GM23248 (cell line): ENCODE measurements around the gene CMSS1. TPM values are rescaled to one million over a fixed set of nuclear protein-coding genes. Genes with fewer than 3 reads are reported as not detected.

Experiments used
- DNase-seq: peaks from one replicate; pipeline ENCODE4 v3.0.0-alpha.2; 2015
- H2AFZ ChIP-seq: fragments of 200-600 bp; sonication (generic); 2 replicates; pipeline ENCODE4 v1.6.1; 2016; ENCODE audit warnings: antibody characterized with exemption
- H3F3A ChIP-seq: fragments of 200-600 bp; sonication (generic); 2 replicates; pipeline ENCODE4 v1.6.1; 2016; ENCODE audit warnings: mild to moderate bottlenecking, antibody characterized with exemption, mixed run types; ENCODE audit not compliant: insufficient read depth
- H3K27ac ChIP-seq: fragments of 200-600 bp; sonication (generic); 2 replicates; pipeline ENCODE4 v1.5.1; 2016; ENCODE audit warnings: mild to moderate bottlenecking
- H3K27me3 ChIP-seq: fragments of 200-600 bp; sonication (generic); replicated peaks from 2 replicates; pipeline ENCODE4 v1.6.1; 2016; ENCODE audit warnings: mild to moderate bottlenecking; ENCODE audit not compliant: insufficient read depth
- H3K36me3 ChIP-seq: fragments of 200-600 bp; sonication (generic); 2 replicates; pipeline ENCODE4 v1.6.1; 2016; ENCODE audit warnings: low read depth, mild to moderate bottlenecking
- H3K4me1 ChIP-seq: fragments of 200-600 bp; sonication (generic); 2 replicates; pipeline ENCODE4 v1.6.1; 2016; ENCODE audit warnings: mild to moderate bottlenecking; ENCODE audit not compliant: insufficient read depth
- H3K4me2 ChIP-seq: fragments of 200-600 bp; sonication (generic); one replicate; pipeline ENCODE4 v1.6.1; 2016; ENCODE audit warnings: mild to moderate bottlenecking; ENCODE audit not compliant: unreplicated experiment
- H3K4me3 ChIP-seq: fragments of 200-600 bp; sonication (generic); 2 replicates; pipeline ENCODE4 v1.5.1; 2016; ENCODE audit warnings: mild to moderate bottlenecking
- H3K79me2 ChIP-seq: fragments of 200-600 bp; sonication (generic); 2 replicates; pipeline ENCODE4 v1.6.1; 2016; ENCODE audit warnings: mild to moderate bottlenecking; ENCODE audit not compliant: insufficient read depth
- H3K9ac ChIP-seq: fragments of 200-600 bp; sonication (generic); 2 replicates; pipeline ENCODE4 v1.6.1; 2016; ENCODE audit warnings: mild to moderate bottlenecking
- H3K9me2 ChIP-seq: fragments of 200-600 bp; sonication (generic); 2 replicates; pipeline ENCODE4 v1.6.1; 2016; ENCODE audit warnings: mixed run types, mild to moderate bottlenecking, moderate library complexity; ENCODE audit not compliant: insufficient read depth
- H3K9me3 ChIP-seq: fragments of 200-600 bp; sonication (generic); one replicate; pipeline ENCODE4 v1.6.1; 2017; ENCODE audit warnings: low read depth
- H4K20me1 ChIP-seq: fragments of 200-600 bp; sonication (generic); 2 replicates; pipeline ENCODE4 v1.6.0; 2016; ENCODE audit not compliant: insufficient read depth
- EZH2 ChIP-seq: fragments of 200-600 bp; sonication (generic); IDR thresholded peaks from 2 replicates; pipeline ENCODE4 v1.6.1; 2018; ENCODE audit warnings: antibody characterized with exemption, mild to moderate bottlenecking; ENCODE audit not compliant: insufficient read depth, poor library complexity, severe bottlenecking
- EZH2phosphoT487 ChIP-seq: fragments of 200-600 bp; sonication (generic); IDR thresholded peaks from 2 replicates; pipeline ENCODE4 v1.6.1; 2018; ENCODE audit warnings: antibody characterized with exemption, moderate library complexity, mild to moderate bottlenecking, low read depth; ENCODE audit not compliant: insufficient read depth
- WGBS, 2 experiments: methylation state at CpG; one replicate each; pipeline ENCODE4 v1.1.6; 2015 to 2017; ENCODE audit warnings: low lambda C conversion rate in 2 of 2, low coverage in 1 of 2; ENCODE audit errors: missing lambda C conversion rate in 2 of 2; 5-methylcytosine and 5-hydroxymethylcytosine counted together
- in situ Hi-C: fragments of 300-500 bp; cut with MboI; formaldehyde crosslinking; loops from 2 replicates; pipeline ENCODE4 v1.15.0; 2020
- polyA plus RNA-seq: library from polyadenylated mRNA; unstranded; fragments of >200 nt; fragmentation: Nextera tagmentation; extraction: Ambion mirVana; gene quantifications from 2 replicates; pipeline ENCODE4 v1.2.1, GENCODE V29; 2016
- total RNA-seq: library from RNA; depleted of rRNA; stranded (reverse); fragments of >200 nt; shearing (Covaris generic); gene quantifications from 2 replicates; pipeline ENCODE4 v1.2.3, GENCODE V29; 2014

Gene CMSS1
- total and polyA plus RNA-seq, 2 experiments from 2014 or later, result 17.2 to 26.6 TPM

GRCh38 chr3:99891610-99892285 lies 74.1 kb downstream of the CMSS1 start:
- Histone ChIP-seq H3K9me2 (no peaks in the 10 kb centered on the region), H3K4me3 (no peak overlapping the region), H3K4me2 (no peak overlapping the region), H3K27me3 (no peaks in the 10 kb centered on the region), H3K9me3 (no peaks in the 10 kb centered on the region), H3K4me1 (peaks cover 23% of the 10 kb centered on the region), H3K79me2 (no peaks in the 10 kb centered on the region), H3K27ac (no peak overlapping the region), H3K9ac (no peak overlapping the region), H4K20me1 (no peaks in the 10 kb centered on the region), H2AFZ (no peak overlapping the region), H3F3A (peaks cover 18% of the 10 kb centered on the region), H3K36me3 (no peaks in the 10 kb centered on the region)
- peak; percentile 41 for DNase-seq
- in situ Hi-C loops, result no loop called here
- TF ChIP-seq EZH2 (no peak), EZH2phosphoT487 (no peak)
- WGBS, 2 experiments, result 82 to 83% methylated on average over 2 of the region's 2 CpGs

GRCh38 chr3:99892332-99892731 lies 74.7 kb downstream of the CMSS1 start:
- Histone ChIP-seq H3K4me3 (no peak overlapping the region), H3K79me2 (no peaks in the 10 kb centered on the region), H4K20me1 (no peaks in the 10 kb centered on the region), H3K27ac (no peak overlapping the region), H3K9me2 (no peaks in the 10 kb centered on the region), H3K36me3 (no peaks in the 10 kb centered on the region), H3K9me3 (no peaks in the 10 kb centered on the region), H3K27me3 (no peaks in the 10 kb centered on the region), H3F3A (peaks cover 24% of the 10 kb centered on the region), H3K4me2 (no peak overlapping the region), H2AFZ (no peak overlapping the region), H3K4me1 (peaks cover 27% of the 10 kb centered on the region), H3K9ac (no peak overlapping the region)
- in situ Hi-C loops, result no loop called here
- no peak for DNase-seq
- TF ChIP-seq EZH2, result no peak
- no peak for TF ChIP-seq EZH2phosphoT487

- TF ChIP-seq EZH2phosphoT487 (no peak), EZH2 (no peak)
- peak overlapping the region; percentile 64 for H3K9ac ChIP-seq
- no peaks in the 10 kb centered on the region for H3K9me3 ChIP-seq
- peak overlapping the region; percentile 46 for H3K4me2 ChIP-seq
- peaks cover 34% of the 10 kb centered on the region for H3F3A ChIP-seq
- no peaks in the 10 kb centered on the region for H4K20me1 ChIP-seq
- no peaks in the 10 kb centered on the region for H3K36me3 ChIP-seq
- no peak overlapping the region for H3K4me3 ChIP-seq
- peak; percentile 50 for DNase-seq
- no peaks in the 10 kb centered on the region for H3K9me2 ChIP-seq
- peak overlapping the region; percentile 67 for H2AFZ ChIP-seq
- WGBS, 2 experiments, result 93 to 96% methylated on average over 3 of the region's 3 CpGs
- H3K79me2 ChIP-seq, result peaks cover 8% of the 10 kb centered on the region; the same call in 1 of the 2 replicates
- in situ Hi-C loops, result no loop called here
- peaks cover 38% of the 10 kb centered on the region for H3K4me1 ChIP-seq
- H3K27ac ChIP-seq, result peak overlapping the region; percentile 97
- no peaks in the 10 kb centered on the region for H3K27me3 ChIP-seq
These were observed 77.6 kb downstream of the CMSS1 start for GRCh38 chr3:99895131-99895696.

- 0 to 3% methylated on average over 2 of the region's 2 CpGs for WGBS, 2 experiments
- Histone ChIP-seq H3F3A (peaks cover 41% of the 10 kb centered on the region), H3K9me3 (no peaks in the 10 kb centered on the region), H2AFZ (peak overlapping the region; percentile 67), H3K4me2 (peak overlapping the region; percentile 78), H3K9ac (peak overlapping the region; percentile 78), H4K20me1 (no peaks in the 10 kb centered on the region), H3K79me2 (peaks cover 8% of the 10 kb centered on the region; the same call in 1 of the 2 replicates), H3K4me1 (peaks cover 45% of the 10 kb centered on the region), H3K27me3 (no peaks in the 10 kb centered on the region), H3K9me2 (no peaks in the 10 kb centered on the region), H3K4me3 (peak overlapping the region; percentile 20; the same call in 1 of the 2 replicates), H3K27ac (peak overlapping the region; percentile 97), H3K36me3 (no peaks in the 10 kb centered on the region)
- TF ChIP-seq EZH2 (no peak), EZH2phosphoT487 (no peak)
- DNase-seq, result peak; percentile 94
- in situ Hi-C loops, result no loop called here
These were observed 78.2 kb downstream of the CMSS1 start for GRCh38 chr3:99895703-99896441.
